ENCODE results near the gene DTWD2.

DNA sequence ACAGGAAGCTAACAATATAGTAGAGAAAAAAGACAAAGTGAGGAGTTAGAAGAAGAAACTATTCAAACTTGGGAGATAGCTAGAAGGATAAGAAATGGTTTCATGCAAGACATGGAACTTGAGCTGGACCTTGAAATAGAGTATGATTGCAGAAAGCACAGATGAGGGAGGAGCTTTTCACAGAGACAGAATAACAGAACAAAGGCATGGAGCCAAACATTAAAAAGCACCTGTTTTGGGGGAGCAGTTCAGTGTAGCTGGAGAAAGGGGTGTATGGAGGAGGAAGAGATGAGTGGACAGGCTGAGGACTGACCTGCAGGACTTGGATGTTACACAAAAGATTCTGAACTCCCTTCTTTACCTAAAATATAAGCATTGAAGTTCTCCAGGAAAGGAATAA lies 25.2 kb downstream of the DTWD2 start:
- no peak for TF ChIP-seq POLR2A (IDR thresholded peaks at IDR 0.05)
- TF ChIP-seq CTCF (IDR thresholded peaks at IDR 0.05), result no peak
